Testis (tissue), 3 donors: ENCODE data around the gene STK24. TPM values are rescaled to one million over a fixed set of nuclear protein-coding genes. Genes with fewer than 3 reads are reported as not detected.

Experiments used
- DNase-seq: peaks from one replicate; pipeline ENCODE4 v3.0.0-alpha.2; 2019
- H3K27ac ChIP-seq, 2 donors: fragments of 200-600 bp; sonication (generic); one replicate each; pipeline ENCODE4 v1.5.1; 2019
- H3K27me3 ChIP-seq: fragments of 200-600 bp; sonication (generic); one replicate; pipeline ENCODE4 v1.5.1; 2019
- H3K36me3 ChIP-seq: fragments of 200-600 bp; sonication (generic); one replicate; pipeline ENCODE4 v1.5.1; 2017; ENCODE audit warnings: low read depth; ENCODE audit errors: missing control alignments
- H3K4me1 ChIP-seq: fragments of 200-600 bp; sonication (generic); one replicate; pipeline ENCODE4 v1.5.1; 2019
- H3K4me3 ChIP-seq, 2 donors: fragments of 200-600 bp; sonication (generic); one replicate each; pipeline ENCODE4 v1.5.1; 2017 to 2019
- H3K9me3 ChIP-seq: fragments of 200-600 bp; sonication (generic); one replicate; pipeline ENCODE4 v1.5.1; 2017
- CTCF ChIP-seq, 3 experiments: fragments of 450-650 bp in 2 of 3; fragments of 200-600 bp in 1 of 3; sonication (generic) in 1 of 3; IDR thresholded peaks; one replicate each; pipeline ENCODE4 v1.5.1; 2016 to 2019; ENCODE audit warnings: antibody characterized with exemption in 3 of 3, mild to moderate bottlenecking in 2 of 3, moderate library complexity in 1 of 3
- POLR2A ChIP-seq: fragments of 450-650 bp; IDR thresholded peaks from one replicate; pipeline ENCODE4 v1.6.1; 2017; ENCODE audit warnings: antibody characterized with exemption, mild to moderate bottlenecking, moderate library complexity
- WGBS, 2 donors: methylation state at CpG; one replicate each; pipeline ENCODE4 v1.1.5; 2018; 5-methylcytosine and 5-hydroxymethylcytosine counted together
- intact Hi-C: fragments of 100-400 bp; cut with DNase I; formaldehyde crosslinking; loops from one replicate; pipeline ENCODE4 v1.15.1; 2023; ENCODE audit warnings: low total_unique reads
- polyA plus RNA-seq: library from polyadenylated mRNA; stranded (reverse); fragments of 350-450 nt; fragmentation: Illumina TruSeq; extraction: RNeasy Lipid Tissue Mini Kit (QIAGEN cat#74804); gene quantifications from one replicate; pipeline ENCODE4 v1.2.3, GENCODE V29; 2014; ENCODE audit warnings: low read depth, low replicate concordance; ENCODE audit not compliant: insufficient read depth
- total RNA-seq, 2 donors: library from RNA; depleted of rRNA; stranded (reverse); fragments of >200 nt; gene quantifications; one replicate each; pipeline ENCODE4 v1.2.3, GENCODE V29; 2016

The STK24 gene
- total and polyA plus RNA-seq, 3 donors from 2014 or later: 97.4 to 172 (median 151) TPM

- no peaks in the 10 kb centered on the region for H3K4me1 ChIP-seq
- no peaks in the 10 kb centered on the region for H3K27me3 ChIP-seq
- intact Hi-C loops: no loop called here
- no peaks in the 10 kb centered on the region for H3K9me3 ChIP-seq
- H3K36me3 ChIP-seq: no peaks in the 10 kb centered on the region
- TF ChIP-seq CTCF (IDR thresholded peaks at IDR 0.05) (no peak), POLR2A (no peak)
- no peak overlapping the region for H3K4me3 ChIP-seq
- H3K27ac ChIP-seq: no peak overlapping the region
- DNase-seq: no peak
- WGBS, 2 donors: 83 to 84% methylated on average over 9 to 10 of the region's 10 CpGs
These were observed 147.8 kb downstream of the STK24 start for GRCh38 chr13:98429081-98429480.

DNA sequence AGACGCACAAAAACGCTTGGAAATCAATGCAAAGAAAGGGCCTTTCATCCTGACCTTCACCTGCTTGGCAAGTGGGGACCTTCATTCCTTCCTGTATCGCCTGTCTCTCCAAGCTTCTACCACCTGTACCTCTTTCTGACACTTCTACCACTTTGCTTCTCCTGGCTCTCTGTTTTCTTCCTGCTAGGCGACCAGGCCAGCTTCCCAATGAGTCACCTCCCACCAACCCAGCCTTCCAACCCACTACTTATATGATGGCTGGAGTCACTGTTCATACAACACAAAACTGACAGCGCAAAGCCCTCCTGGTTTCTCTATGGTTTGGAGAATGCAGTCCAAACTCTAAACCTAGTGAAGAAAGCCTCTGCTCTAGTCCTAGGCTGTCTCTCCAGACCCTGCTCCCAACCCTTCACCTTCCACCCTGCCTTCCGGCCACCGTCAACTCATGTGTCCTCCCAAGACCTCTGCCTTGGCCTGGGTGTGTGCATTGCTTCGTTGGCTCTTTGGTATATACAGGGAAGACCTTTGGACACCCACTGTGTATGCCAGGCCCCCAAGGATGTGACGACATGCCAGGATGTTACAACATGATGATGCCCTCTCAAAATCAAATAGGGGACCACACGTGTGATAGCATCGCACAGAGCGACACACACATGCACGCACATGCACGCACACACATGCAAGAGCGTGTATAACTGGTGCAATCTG, 148.5 kb downstream of the STK24 start:
- 87 to 95% methylated on average over 12 to 15 of the region's 15 CpGs for WGBS, 2 donors
- intact Hi-C loops: no loop called here
- TF ChIP-seq POLR2A (no peak), CTCF (IDR thresholded peaks at IDR 0.05) (no peak)

GRCh38 chr13:98427331-98427995, 149.4 kb downstream of the STK24 start:
- TF ChIP-seq CTCF (IDR thresholded peaks at IDR 0.05): no peak
- no peak for TF ChIP-seq POLR2A
- H3K9me3 ChIP-seq: no peaks in the 10 kb centered on the region
- no peak overlapping the region for H3K4me3 ChIP-seq
- DNase-seq: no peak
- H3K27me3 ChIP-seq: no peaks in the 10 kb centered on the region
- no peak overlapping the region for H3K27ac ChIP-seq
- 61 to 74% methylated on average over 13 of the region's 13 CpGs for WGBS, 2 donors
- H3K4me1 ChIP-seq: no peaks in the 10 kb centered on the region
- intact Hi-C loops: no loop called here
- no peaks in the 10 kb centered on the region for H3K36me3 ChIP-seq

More for the DNA sequence above, 148.5 kb downstream of the STK24 start:
- no peaks in the 10 kb centered on the region for H3K4me1 ChIP-seq
- no peak overlapping the region for H3K27ac ChIP-seq
- no peaks in the 10 kb centered on the region for H3K27me3 ChIP-seq
- no peaks in the 10 kb centered on the region for H3K9me3 ChIP-seq
- no peak overlapping the region for H3K4me3 ChIP-seq
- H3K36me3 ChIP-seq: no peaks in the 10 kb centered on the region
- DNase-seq: no peak

DNA sequence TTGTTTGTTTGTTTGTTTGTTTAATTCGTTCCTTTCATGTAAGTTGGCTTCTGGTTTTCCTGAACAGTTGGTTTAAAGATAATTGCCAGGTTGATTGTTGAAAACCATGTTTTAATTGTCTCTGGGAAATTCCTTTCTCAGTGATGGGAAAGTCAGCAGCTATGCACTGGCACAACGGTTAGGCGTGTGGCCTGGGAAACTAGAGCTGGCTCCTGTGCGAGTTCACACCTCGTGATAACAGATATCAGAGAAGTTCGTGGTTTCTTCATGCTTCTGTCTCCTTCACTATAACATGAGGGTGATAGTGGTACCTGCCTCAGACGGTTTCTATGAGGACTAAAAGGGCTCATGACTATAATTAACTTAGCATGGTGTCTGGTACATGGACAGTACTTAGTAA, 153.5 kb downstream of the STK24 start:
- intact Hi-C loops: no loop called here
- H3K27ac ChIP-seq: no peak overlapping the region
- DNase-seq: no peak
- no peaks in the 10 kb centered on the region for H3K27me3 ChIP-seq
- H3K4me3 ChIP-seq: no peak overlapping the region
- H3K36me3 ChIP-seq: no peaks in the 10 kb centered on the region
- no peaks in the 10 kb centered on the region for H3K4me1 ChIP-seq
- no peak for TF ChIP-seq POLR2A
- TF ChIP-seq CTCF (IDR thresholded peaks at IDR 0.05): no peak
- no peaks in the 10 kb centered on the region for H3K9me3 ChIP-seq
- whole genome bisulfite sequencing, 2 donors: 86 to 88% methylated on average over 7 of the region's 7 CpGs
